GM12878 (cell line): Measurements from ENCODE around the gene LRRN2. TPM values are rescaled to one million over a fixed set of nuclear protein-coding genes. Genes with fewer than 3 reads are reported as not detected.

Experiments
- ATAC-seq: fragments of 200-7000 bp; cut with Tn5 transposase; 3 replicates; pipeline ENCODE4 v1.9.1; 2020; ENCODE audit warnings: mild to moderate bottlenecking, moderate library complexity
- BruUV-seq: library from RNA; stranded (reverse); fragments of 400-500 nt; replicated peaks from 2 replicates; lab custom pipeline; 2021; lab: Mats Ljungman, UMichigan
- CTCF ChIA-PET: fragments of 300-600 bp; sonication (Branson Sonifier 250); formaldehyde crosslinking; extraction: SDS; loops from one replicate; lab custom pipeline; 2021; ENCODE audit warnings: inconsistent platforms; lab: Yijun Ruan, JAX
- POLR2A ChIA-PET: fragments of 350-600 bp; formaldehyde crosslinking; extraction: SDS; loops from one replicate; lab custom pipeline; 2021; ENCODE audit warnings: inconsistent platforms; lab: Charles Lee
- RAD21 ChIA-PET: fragments of 300-600 bp; sonication (Branson Sonifier 250); formaldehyde crosslinking; loops from one replicate; lab custom pipeline; 2023; ENCODE audit warnings: antibody characterized with exemption; ENCODE audit not compliant: unreplicated experiment; lab: Charles Lee
- SMC1A ChIA-PET: fragments of 300-600 bp; sonication (Branson Sonifier 250); formaldehyde crosslinking; loops from one replicate; lab custom pipeline; 2023; ENCODE audit not compliant: unreplicated experiment, uncharacterized antibody; lab: Charles Lee
- DNase-seq: peaks from one replicate; pipeline ENCODE4 v3.0.0-alpha.2; 2011; ENCODE audit warnings: low read depth, low spot score
- FAIRE-seq: peaks from 3 replicates; lab custom pipeline; 2011; peaks lifted over from hg19 to GRCh38; lab: Jason Lieb, UNC
- H2AFZ ChIP-seq: 2 replicates; pipeline ENCODE4 v1.6.0; 2011; ENCODE audit warnings: low read depth, low read length, control low read depth; ENCODE audit not compliant: control insufficient read depth
- H3K27ac ChIP-seq: 2 replicates; pipeline ENCODE4 v1.5.1; 2011; ENCODE audit warnings: control low read depth; ENCODE audit not compliant: control insufficient read depth, insufficient read depth
- H3K27me3 ChIP-seq, 2 experiments: replicated peaks in 1 of 2; 2 replicates each; pipeline versions ENCODE4 v1.6.0 to v1.6.1; 2011; ENCODE audit warnings: low read length in 1 of 2; ENCODE audit not compliant: control insufficient read depth in 2 of 2, insufficient read depth in 2 of 2
- H3K36me3 ChIP-seq, 2 experiments: 2 replicates each; pipeline ENCODE4 v1.5.1; 2011; ENCODE audit warnings: low read length in 1 of 2; ENCODE audit not compliant: control insufficient read depth in 2 of 2, insufficient read depth in 2 of 2
- H3K4me1 ChIP-seq: 2 replicates; pipeline ENCODE4 v1.6.1; 2011; ENCODE audit warnings: mild to moderate bottlenecking, low read length, moderate library complexity, mixed read lengths; ENCODE audit not compliant: control insufficient read depth, insufficient read depth
- H3K4me2 ChIP-seq: 2 replicates; pipeline ENCODE4 v1.6.0; 2011; ENCODE audit warnings: control low read depth; ENCODE audit not compliant: control insufficient read depth, insufficient read depth
- H3K4me3 ChIP-seq: fragments of 200-600 bp; sonication (generic); 2 replicates; pipeline ENCODE4 v1.5.1; 2016
- H3K79me2 ChIP-seq: 2 replicates; pipeline ENCODE4 v1.6.0; 2011; ENCODE audit warnings: low read length; ENCODE audit not compliant: control insufficient read depth, insufficient read depth
- H3K9ac ChIP-seq: 2 replicates; pipeline ENCODE4 v1.8.0; 2011; ENCODE audit warnings: low read length, control low read depth, mixed read lengths; ENCODE audit not compliant: control insufficient read depth, insufficient read depth
- H3K9me3 ChIP-seq: replicated peaks from 3 replicates; pipeline ENCODE4 v1.5.1; 2011; ENCODE audit warnings: mild to moderate bottlenecking, low read length; ENCODE audit not compliant: control insufficient read depth, insufficient read depth
- H4K20me1 ChIP-seq: 2 replicates; pipeline ENCODE4 v1.6.0; 2011; ENCODE audit not compliant: control insufficient read depth, insufficient read depth
- ASH2L ChIP-seq: fragments of 300-600, 200-600 bp; sonication (generic); IDR thresholded peaks from 2 replicates; pipeline ENCODE4 v1.6.1; 2017; ENCODE audit warnings: low read depth, mild to moderate bottlenecking, borderline replicate concordance
- CREM ChIP-seq: IDR thresholded peaks from 2 replicates; pipeline ENCODE4 v1.6.1; 2014; ENCODE audit warnings: antibody characterized with exemption, low read depth
- ETV6 ChIP-seq, 2 experiments: fragments of 450-650 bp in 1 of 2; IDR thresholded peaks in 1 of 2; conservative IDR thresholded peaks in 1 of 2; 2 replicates each; pipeline ENCODE4 v1.6.1; 2014; ENCODE audit warnings: antibody characterized with exemption in 1 of 2, borderline replicate concordance in 1 of 2, low read depth in 1 of 2, mild to moderate bottlenecking in 1 of 2, moderate library complexity in 1 of 2
- POU2F2 ChIP-seq: IDR thresholded peaks from 3 replicates; pipeline ENCODE4 v1.6.1; 2011; ENCODE audit warnings: low read depth, mild to moderate bottlenecking, low read length, borderline replicate concordance
- RB1 ChIP-seq: fragments of 450-650 bp; formaldehyde crosslinking; IDR thresholded peaks from 2 replicates; pipeline ENCODE4 v1.6.1; 2017; ENCODE audit warnings: mild to moderate bottlenecking, borderline replicate concordance
- RFX5 ChIP-seq: IDR thresholded peaks from 2 replicates; pipeline ENCODE4 v1.6.1; 2011; ENCODE audit warnings: low read depth, low read length, improper control_type of control experiment
- WGBS: methylation state at CpG from one replicate; pipeline ENCODE4 v1.1.6; 2016; ENCODE audit warnings: low lambda C conversion rate; ENCODE audit not compliant: insufficient replicate concordance, insufficient coverage; ENCODE audit errors: missing lambda C conversion rate; 5-methylcytosine and 5-hydroxymethylcytosine counted together
- in situ Hi-C: fragments of 300-500 bp; cut with MboI; formaldehyde crosslinking; loops from 9 replicates; pipeline ENCODE4 v1.14.3; 2018; ENCODE audit warnings: mixed read lengths
- intact Hi-C: fragments of 100-400 bp; cut with micrococcal nuclease; formaldehyde crosslinking; loops from one replicate; pipeline ENCODE4 v1.14.2; 2022; ENCODE audit not compliant: unreplicated experiment
- polyA plus RNA-seq, 11 experiments: library from polyadenylated mRNA; depleted of rRNA in 4 of 11; unstranded in 6 of 11; stranded (reverse) in 5 of 11; fragments of >200 nt; fragmentation: Nextera tagmentation in 4 of 11; fragmentation: Illumina TruSeq in 1 of 11; extraction: Ambion mirVana in 4 of 11; extraction: Trizol in 1 of 11; gene quantifications; 1 replicate in 1 of 11; 2 replicates in 10 of 11; pipeline versions ENCODE4 v1.2.1 to v1.2.3, GENCODE V29; 2011 to 2016; ENCODE audit warnings: inconsistent platforms in 2 of 11, missing spikeins in 2 of 11, low read depth in 1 of 11
- total RNA-seq, 4 experiments: library from RNA; depleted of rRNA in 3 of 4; stranded (reverse); fragments of >200 nt in 3 of 4; fragmentation: Illumina TruSeq in 1 of 4; extraction: Trizol in 1 of 4; gene quantifications; 2 replicates each; pipeline versions ENCODE4 v1.2.1 to v1.2.3, GENCODE V29; 2013 to 2021
- TF ChIP-seq, protein P1 (sequence below): IDR thresholded peaks from 2 replicates; pipeline ENCODE4 v1.6.1; 2012; ENCODE audit warnings: low read depth, low read length, improper control_type of control experiment
- TF ChIP-seq, protein P2 (sequence below): fragments of 450-650 bp; formaldehyde crosslinking; IDR thresholded peaks from 2 replicates; pipeline ENCODE4 v1.5.0; 2022; ENCODE audit warnings: mild to moderate bottlenecking, missing genetic modification characterization

Gene LRRN2
- total and polyA plus RNA-seq, 10 of the 15 experiments (the other 5 are each of a cell fraction or from before 2014, with no cell fraction given): not detected

DNA sequence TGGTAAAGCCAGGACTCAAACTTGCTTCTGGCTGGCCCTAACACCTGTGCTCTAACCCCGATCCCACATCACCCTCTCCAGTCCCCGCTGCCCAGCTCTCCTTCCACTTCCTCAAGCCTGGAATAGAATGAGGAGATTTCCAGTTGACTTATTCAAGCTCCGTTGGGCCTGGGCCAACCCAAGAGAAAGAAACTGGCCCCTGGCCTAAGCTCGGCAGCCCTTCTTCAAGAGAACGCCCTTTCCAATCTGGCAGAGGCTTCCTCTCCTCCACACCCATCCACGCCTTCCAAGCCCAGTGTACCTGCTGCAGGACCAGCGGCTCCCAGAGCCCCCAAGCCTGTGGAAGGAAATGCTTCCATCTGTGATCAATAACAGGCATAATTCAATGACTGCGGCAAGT is 51.9 kb downstream of the LRRN2 start:
- intact Hi-C loops: no loop called here
- H3K4me1 ChIP-seq: no peaks in the 10 kb centered on the region
- no peak overlapping the region for H3K9ac ChIP-seq
- peaks cover 0 to 3% of the 10 kb centered on the region in 2 experiments; a peak in 3 of 4 replicates for H3K27me3 ChIP-seq
- no peak overlapping the region for H3K4me2 ChIP-seq
- in situ Hi-C loops: no loop called here
- no peak for DNase-seq
- no peak overlapping the region for H3K27ac ChIP-seq
- H2AFZ ChIP-seq: no peak overlapping the region
- TF ChIP-seq, protein P1, sequence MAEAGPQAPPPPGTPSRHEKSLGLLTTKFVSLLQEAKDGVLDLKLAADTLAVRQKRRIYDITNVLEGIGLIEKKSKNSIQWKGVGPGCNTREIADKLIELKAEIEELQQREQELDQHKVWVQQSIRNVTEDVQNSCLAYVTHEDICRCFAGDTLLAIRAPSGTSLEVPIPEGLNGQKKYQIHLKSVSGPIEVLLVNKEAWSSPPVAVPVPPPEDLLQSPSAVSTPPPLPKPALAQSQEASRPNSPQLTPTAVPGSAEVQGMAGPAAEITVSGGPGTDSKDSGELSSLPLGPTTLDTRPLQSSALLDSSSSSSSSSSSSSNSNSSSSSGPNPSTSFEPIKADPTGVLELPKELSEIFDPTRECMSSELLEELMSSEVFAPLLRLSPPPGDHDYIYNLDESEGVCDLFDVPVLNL: no peak
- no peak for TF ChIP-seq POU2F2
- no peak for TF ChIP-seq CREM
- TF ChIP-seq, protein P2, sequence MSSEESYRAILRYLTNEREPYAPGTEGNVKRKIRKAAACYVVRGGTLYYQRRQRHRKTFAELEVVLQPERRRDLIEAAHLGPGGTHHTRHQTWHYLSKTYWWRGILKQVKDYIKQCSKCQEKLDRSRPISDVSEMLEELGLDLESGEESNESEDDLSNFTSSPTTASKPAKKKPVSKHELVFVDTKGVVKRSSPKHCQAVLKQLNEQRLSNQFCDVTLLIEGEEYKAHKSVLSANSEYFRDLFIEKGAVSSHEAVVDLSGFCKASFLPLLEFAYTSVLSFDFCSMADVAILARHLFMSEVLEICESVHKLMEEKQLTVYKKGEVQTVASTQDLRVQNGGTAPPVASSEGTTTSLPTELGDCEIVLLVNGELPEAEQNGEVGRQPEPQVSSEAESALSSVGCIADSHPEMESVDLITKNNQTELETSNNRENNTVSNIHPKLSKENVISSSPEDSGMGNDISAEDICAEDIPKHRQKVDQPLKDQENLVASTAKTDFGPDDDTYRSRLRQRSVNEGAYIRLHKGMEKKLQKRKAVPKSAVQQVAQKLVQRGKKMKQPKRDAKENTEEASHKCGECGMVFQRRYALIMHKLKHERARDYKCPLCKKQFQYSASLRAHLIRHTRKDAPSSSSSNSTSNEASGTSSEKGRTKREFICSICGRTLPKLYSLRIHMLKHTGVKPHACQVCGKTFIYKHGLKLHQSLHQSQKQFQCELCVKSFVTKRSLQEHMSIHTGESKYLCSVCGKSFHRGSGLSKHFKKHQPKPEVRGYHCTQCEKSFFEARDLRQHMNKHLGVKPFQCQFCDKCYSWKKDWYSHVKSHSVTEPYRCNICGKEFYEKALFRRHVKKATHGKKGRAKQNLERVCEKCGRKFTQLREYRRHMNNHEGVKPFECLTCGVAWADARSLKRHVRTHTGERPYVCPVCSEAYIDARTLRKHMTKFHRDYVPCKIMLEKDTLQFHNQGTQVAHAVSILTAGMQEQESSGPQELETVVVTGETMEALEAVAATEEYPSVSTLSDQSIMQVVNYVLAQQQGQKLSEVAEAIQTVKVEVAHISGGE (CRISPR knock-in tag): no peak
- no peak for TF ChIP-seq ASH2L
- no peak for TF ChIP-seq RFX5
- no peak for TF ChIP-seq RB1
- TF ChIP-seq ETV6 (conservative IDR thresholded peaks at IDR 0.05 in 1 of 2, IDR thresholded peaks at IDR 0.05 in 1 of 2; ENCODE audit: borderline replicate concordance in 1 of 2, low read depth in 1 of 2): no peak
- ChIA-PET SMC1A (interaction anchor here (1.5 kb wide), 1 partner anchor 173 kb away, joined by 5 read pairs; no protein-coding TSS in a partner anchor), CTCF (interaction anchor here (2.0 kb wide), 1 partner anchor 173 kb away, joined by 6 read pairs; no protein-coding TSS in a partner anchor), POLR2A (no interaction called here), RAD21 (no interaction called here)
- H3K79me2 ChIP-seq: no peaks in the 10 kb centered on the region
- no peaks in the 10 kb centered on the region for H3K9me3 ChIP-seq
- WGBS: 24% methylated on average over 8 of the region's 8 CpGs
- H4K20me1 ChIP-seq: no peaks in the 10 kb centered on the region
- no peak overlapping the region for H3K4me3 ChIP-seq
- H3K36me3 ChIP-seq: no peaks in the 10 kb centered on the region
- no peak for FAIRE-seq
- BruUV-seq: no TSS peak
- ATAC-seq: no peak
